CD4-positive, alpha-beta T cell (primary cell): ENCODE measurements around the gene ANKRD17. TPM values are rescaled to one million over a fixed set of nuclear protein-coding genes. Genes with fewer than 3 reads are reported as not detected.

ENCODE experiments used
- ATAC-seq: fragments of 200-7000 bp; cut with Tn5 transposase; one replicate; pipeline ENCODE4 v1.10.0; 2022; ENCODE audit warnings: mild to moderate bottlenecking; ENCODE audit not compliant: poor library complexity
- CTCF ChIA-PET: fragments of 350-600 bp; sonication (Branson Sonifier 250); formaldehyde crosslinking; loops from one replicate; lab custom pipeline; 2021; ENCODE audit warnings: antibody characterized with exemption, inconsistent platforms; lab: Charles Lee
- POLR2A ChIA-PET: fragments of 350-600 bp; sonication (Branson Sonifier 250); formaldehyde crosslinking; loops from one replicate; lab custom pipeline; 2021; ENCODE audit warnings: antibody characterized with exemption, inconsistent platforms; lab: Charles Lee
- DNase-seq, 14 experiments: peaks; one replicate each; pipeline ENCODE4 v3.0.0-alpha.2; 2013 to 2020; ENCODE audit warnings: mixed read lengths in 2 of 14
- H3K27ac ChIP-seq, 2 donors: one replicate each; pipeline versions ENCODE4 v1.5.1 to v1.7.0; 2013; ENCODE audit warnings: low read length in 2 of 2, low read depth in 1 of 2, mild to moderate bottlenecking in 1 of 2
- H3K27me3 ChIP-seq, 2 experiments: 1 replicate in 1 of 2; 2 replicates in 1 of 2; pipeline versions ENCODE4 v1.6.1 to v1.7.0; 2013; ENCODE audit warnings: low read length in 2 of 2, control low read depth in 1 of 2, mild to moderate bottlenecking in 1 of 2, moderate library complexity in 1 of 2; ENCODE audit not compliant: insufficient read depth in 2 of 2, control insufficient read depth in 1 of 2
- H3K36me3 ChIP-seq: one replicate; pipeline ENCODE4 v1.6.1; 2013; ENCODE audit warnings: low read length, control low read depth; ENCODE audit not compliant: insufficient read depth
- H3K4me1 ChIP-seq: one replicate; pipeline ENCODE4 v1.6.1; 2013; ENCODE audit warnings: low read length, control low read depth; ENCODE audit not compliant: insufficient read depth
- H3K4me3 ChIP-seq: one replicate; pipeline ENCODE4 v1.5.1; 2013; ENCODE audit warnings: mild to moderate bottlenecking, low read length, moderate library complexity
- H3K9me3 ChIP-seq, 2 experiments: 1 replicate in 1 of 2; 2 replicates in 1 of 2; pipeline versions ENCODE4 v1.6.1 to v1.7.0; 2013; ENCODE audit warnings: low read length in 2 of 2, mild to moderate bottlenecking in 2 of 2, control low read depth in 1 of 2, moderate library complexity in 1 of 2; ENCODE audit not compliant: control insufficient read depth in 1 of 2, insufficient read depth in 1 of 2
- H3K27ac Mint-ChIP-seq: one replicate; pipeline ENCODE4 v1.8.0; 2020; ENCODE audit warnings: mixed read lengths
- H3K27me3 Mint-ChIP-seq: one replicate; pipeline ENCODE4 v1.8.0; 2021; ENCODE audit warnings: mixed read lengths
- H3K36me3 Mint-ChIP-seq: one replicate; pipeline ENCODE4 v1.8.0; 2021; ENCODE audit warnings: low read depth, mixed read lengths
- H3K4me1 Mint-ChIP-seq: one replicate; pipeline ENCODE4 v1.8.0; 2021; ENCODE audit warnings: low read depth, mixed read lengths
- H3K4me3 Mint-ChIP-seq: one replicate; pipeline ENCODE4 v1.8.0; 2020; ENCODE audit warnings: mild to moderate bottlenecking, mixed read lengths
- H3K9me3 Mint-ChIP-seq: one replicate; pipeline ENCODE4 v1.8.0; 2020; ENCODE audit warnings: mixed read lengths
- intact Hi-C, 2 experiments: fragments of 100-400 bp; cut with DNase I in 1 of 2; cut with micrococcal nuclease in 1 of 2; formaldehyde crosslinking; loops; one replicate each; pipeline versions ENCODE4 v1.15.1 to v1.9.0; 2023 to 2025; cut with DNase I, micrococcal nuclease
- total RNA-seq, 174 experiments: library from RNA in 2 of 174; stranded (reverse) in 2 of 174; gene quantifications; one replicate each; pipeline ENCODE4 v1.2.3 and lab custom pipeline; 2021 to 2026
- TF ChIP-seq, protein P1 (sequence below): fragments of 200-600 bp; IDR thresholded peaks from one replicate; pipeline ENCODE4 v1.8.0; 2022; ENCODE audit warnings: antibody characterized with exemption, mild to moderate bottlenecking

ANKRD17 gene
- total RNA-seq, 2 experiments from 2014 or later, result 31.9 to 34.1 TPM

DNA sequence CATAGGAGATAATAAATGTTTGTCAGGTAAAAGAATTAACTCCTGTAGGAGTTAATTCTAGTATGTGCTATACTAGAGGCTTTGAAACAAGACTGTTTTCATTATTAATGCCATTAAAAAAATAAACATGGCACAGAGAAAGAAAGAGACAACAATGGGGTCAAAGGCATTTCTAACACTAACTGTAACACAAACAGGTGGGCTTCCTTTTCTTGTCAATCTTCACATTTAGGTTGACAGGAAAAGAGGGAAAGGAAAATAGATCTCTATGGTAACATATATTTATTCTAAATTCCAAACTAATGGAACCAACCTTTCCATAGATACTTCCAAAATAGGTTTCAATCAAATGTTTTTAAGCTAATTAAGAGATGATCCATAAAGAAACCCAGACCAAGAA lies 9.8 kb downstream of the ANKRD17 start:
- intact Hi-C loops, result no loop called here
- Histone ChIP-seq H3K9me3 (no peaks in the 10 kb centered on the region), H3K36me3 (peaks cover 7% of the 10 kb centered on the region), H3K27me3 (no peaks in the 10 kb centered on the region), H3K4me1 (peaks cover 3% of the 10 kb centered on the region), H3K4me3 (no peak overlapping the region), H3K27ac (no peak overlapping the region)
- TF ChIP-seq, protein P1, sequence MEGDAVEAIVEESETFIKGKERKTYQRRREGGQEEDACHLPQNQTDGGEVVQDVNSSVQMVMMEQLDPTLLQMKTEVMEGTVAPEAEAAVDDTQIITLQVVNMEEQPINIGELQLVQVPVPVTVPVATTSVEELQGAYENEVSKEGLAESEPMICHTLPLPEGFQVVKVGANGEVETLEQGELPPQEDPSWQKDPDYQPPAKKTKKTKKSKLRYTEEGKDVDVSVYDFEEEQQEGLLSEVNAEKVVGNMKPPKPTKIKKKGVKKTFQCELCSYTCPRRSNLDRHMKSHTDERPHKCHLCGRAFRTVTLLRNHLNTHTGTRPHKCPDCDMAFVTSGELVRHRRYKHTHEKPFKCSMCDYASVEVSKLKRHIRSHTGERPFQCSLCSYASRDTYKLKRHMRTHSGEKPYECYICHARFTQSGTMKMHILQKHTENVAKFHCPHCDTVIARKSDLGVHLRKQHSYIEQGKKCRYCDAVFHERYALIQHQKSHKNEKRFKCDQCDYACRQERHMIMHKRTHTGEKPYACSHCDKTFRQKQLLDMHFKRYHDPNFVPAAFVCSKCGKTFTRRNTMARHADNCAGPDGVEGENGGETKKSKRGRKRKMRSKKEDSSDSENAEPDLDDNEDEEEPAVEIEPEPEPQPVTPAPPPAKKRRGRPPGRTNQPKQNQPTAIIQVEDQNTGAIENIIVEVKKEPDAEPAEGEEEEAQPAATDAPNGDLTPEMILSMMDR, result no peak
- Mint-ChIP-seq H3K4me1 (peaks cover 80% of the 10 kb centered on the region), H3K9me3 (no peaks in the 10 kb centered on the region), H3K27ac (no peak overlapping the region), H3K36me3 (peaks cover 60% of the 10 kb centered on the region), H3K27me3 (no peaks in the 10 kb centered on the region), H3K4me3 (no peak overlapping the region)
- CTCF ChIA-PET, result interaction anchor here (1.6 kb wide), 1 partner anchor 13 kb away, joined by 3 read pairs; no protein-coding TSS in a partner anchor
- POLR2A ChIA-PET, result interaction anchor here (0.9 to 1.1 kb wide), 2 partner anchors 10 to 921 kb away, joined by 3 read pairs; partner anchors contain the start of gene ANKRD17
- ATAC-seq, result no peak
- DNase-seq, result no peak

DNA sequence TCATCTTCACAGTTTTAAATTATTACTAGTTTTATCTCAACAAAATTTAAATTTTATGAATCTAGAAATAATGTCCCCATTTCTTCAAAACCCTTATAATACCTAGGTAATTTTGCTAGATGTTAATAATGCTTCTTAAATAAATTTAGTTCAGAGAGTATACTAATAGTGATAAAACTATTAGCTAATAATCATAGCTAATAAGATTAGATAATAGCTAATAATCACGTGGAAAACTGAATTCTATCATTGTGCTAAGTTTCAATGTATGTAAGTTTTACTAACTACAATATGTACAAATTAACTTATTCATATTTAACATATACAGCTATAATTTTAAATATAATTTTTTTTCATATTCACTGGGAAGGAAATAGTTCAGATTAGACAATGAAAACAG lies 10.2 kb downstream of the ANKRD17 start:
- ATAC-seq (no peak), DNase-seq (no peak)
- no peak overlapping the region for H3K27ac Mint-ChIP-seq
- H3K36me3 Mint-ChIP-seq, result peaks cover 56% of the 10 kb centered on the region
- CTCF ChIA-PET, result interaction anchor here (1.6 kb wide), 1 partner anchor 13 kb away, joined by 3 read pairs; no protein-coding TSS in a partner anchor
- no peaks in the 10 kb centered on the region for H3K27me3 Mint-ChIP-seq
- TF ChIP-seq, protein P1, result no peak
- Histone ChIP-seq H3K36me3 (peaks cover 10% of the 10 kb centered on the region), H3K9me3 (no peaks in the 10 kb centered on the region), H3K4me3 (no peak overlapping the region), H3K4me1 (peaks cover 3% of the 10 kb centered on the region), H3K27me3 (no peaks in the 10 kb centered on the region), H3K27ac (no peak overlapping the region)
- no peak overlapping the region for H3K4me3 Mint-ChIP-seq
- intact Hi-C loops, result no loop called here
- no peaks in the 10 kb centered on the region for H3K9me3 Mint-ChIP-seq
- POLR2A ChIA-PET, result interaction anchor here (0.9 to 1.1 kb wide), 2 partner anchors 10 to 920 kb away, joined by 3 read pairs; partner anchors contain the start of gene ANKRD17
- H3K4me1 Mint-ChIP-seq, result peaks cover 81% of the 10 kb centered on the region

DNA sequence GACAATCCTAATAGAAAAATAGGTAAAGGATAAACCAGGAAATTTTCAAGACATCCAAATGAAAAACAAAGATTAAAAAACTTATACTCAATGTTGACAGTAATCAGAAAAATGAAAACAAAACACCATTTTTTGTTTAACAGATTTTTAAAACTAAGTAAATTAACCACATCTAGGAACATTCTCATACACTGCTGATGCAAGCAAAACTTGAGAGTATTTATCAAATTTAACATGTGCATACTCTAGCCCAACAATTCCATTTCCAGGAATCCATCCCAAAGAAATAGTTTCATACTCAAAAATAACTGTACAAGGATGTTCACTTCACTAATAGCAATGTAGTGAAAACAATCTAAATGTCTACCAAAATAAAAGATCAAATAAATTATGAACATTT lies 11.5 kb downstream of the ANKRD17 start:
- H3K36me3 Mint-ChIP-seq, result peaks cover 50% of the 10 kb centered on the region
- TF ChIP-seq, protein P1, result no peak
- H3K27ac ChIP-seq, result no peak overlapping the region
- no peaks in the 10 kb centered on the region for H3K9me3 Mint-ChIP-seq
- no peaks in the 10 kb centered on the region for H3K27me3 Mint-ChIP-seq
- no peak overlapping the region for H3K27ac Mint-ChIP-seq
- intact Hi-C loops, result no loop called here
- ChIA-PET CTCF (no interaction called here), POLR2A (no interaction called here)
- peaks cover 81% of the 10 kb centered on the region for H3K4me1 Mint-ChIP-seq
- no peak overlapping the region for H3K4me3 ChIP-seq
- no peaks in the 10 kb centered on the region for H3K27me3 ChIP-seq
- ATAC-seq (no peak), DNase-seq (no peak)
- peaks cover 10% of the 10 kb centered on the region for H3K36me3 ChIP-seq
- H3K9me3 ChIP-seq, result no peaks in the 10 kb centered on the region
- H3K4me3 Mint-ChIP-seq, result no peak overlapping the region
- H3K4me1 ChIP-seq, result peaks cover 3% of the 10 kb centered on the region
